ENCODE results near the gene CERS6.

The CERS6 gene

GRCh38 chr2:168607992-168608391, 151.9 kb downstream of the CERS6 start:
- DNase-seq, result no peak

GRCh38 chr2:168608796-168609195, 152.7 kb downstream of the CERS6 start:
- no peak for DNase-seq

- no peak for DNase-seq
Observed at GRCh38 chr2:168611091-168611490, 155.0 kb downstream of the CERS6 start.

- DNase-seq, result no peak
Observed at GRCh38 chr2:168611896-168612650, 156.0 kb downstream of the CERS6 start.

GRCh38 chr2:168612719-168613118, 156.6 kb downstream of the CERS6 start:
- no peak for DNase-seq

GRCh38 chr2:168613551-168613950, 157.5 kb downstream of the CERS6 start:
- DNase-seq, result no peak

- DNase-seq, result no peak
Observed at GRCh38 chr2:168614172-168615018, 158.3 kb downstream of the CERS6 start.

- DNase-seq, result no peak
Observed at GRCh38 chr2:168620554-168620953, 164.5 kb downstream of the CERS6 start.

- DNase-seq, result no peak
Observed at GRCh38 chr2:168622559-168622958, 166.5 kb downstream of the CERS6 start.

- no peak for DNase-seq
Observed at GRCh38 chr2:168624028-168624427, 168.0 kb downstream of the CERS6 start.

- peak; percentile 50 for DNase-seq
Observed at GRCh38 chr2:168626096-168626495, 170.0 kb downstream of the CERS6 start.

GRCh38 chr2:168626647-168627046, 170.6 kb downstream of the CERS6 start:
- DNase-seq, result no peak

GRCh38 chr2:168632709-168633121, 176.6 kb downstream of the CERS6 start:
- DNase-seq, result peak; percentile 26

- no peak for DNase-seq
Observed at GRCh38 chr2:168633200-168633599, 177.1 kb downstream of the CERS6 start.

GRCh38 chr2:168633895-168634294, 177.8 kb downstream of the CERS6 start:
- DNase-seq, result no peak

GRCh38 chr2:168635065-168635577, 179.0 kb downstream of the CERS6 start:
- DNase-seq, result no peak

- DNase-seq, result no peak
Observed at GRCh38 chr2:168639018-168639417, 182.9 kb downstream of the CERS6 start.

GRCh38 chr2:168639441-168639898, 183.4 kb downstream of the CERS6 start:
- DNase-seq, result no peak

GRCh38 chr2:168640039-168640438, 184.0 kb downstream of the CERS6 start:
- no peak for DNase-seq

GRCh38 chr2:168641636-168642035, 185.6 kb downstream of the CERS6 start:
- no peak for DNase-seq

- no peak for DNase-seq
Observed at GRCh38 chr2:168642873-168643272, 186.8 kb downstream of the CERS6 start.

GRCh38 chr2:168643979-168644378, 187.9 kb downstream of the CERS6 start:
- no peak for DNase-seq

- DNase-seq, result no peak
Observed at GRCh38 chr2:168645696-168646338, 189.7 kb downstream of the CERS6 start.
